ENCODE data around the gene KLF4. TPM values are rescaled to one million over a fixed set of nuclear protein-coding genes. Genes with fewer than 3 reads are reported as not detected.
"Not testable (repeated sequence)": the region's sequence is repeated elsewhere in the genome, so short reads cannot be mapped to it uniquely, and the experiment has no call there.

Gene KLF4
- 10 to 100 TPM in 1 of 4 donors, 1 to 10 TPM in 3; 7.9 to 11.0 (median 8.8) TPM for polyA plus RNA-seq (ENCODE audit: insufficient read length in 4 of 4)

DNA sequence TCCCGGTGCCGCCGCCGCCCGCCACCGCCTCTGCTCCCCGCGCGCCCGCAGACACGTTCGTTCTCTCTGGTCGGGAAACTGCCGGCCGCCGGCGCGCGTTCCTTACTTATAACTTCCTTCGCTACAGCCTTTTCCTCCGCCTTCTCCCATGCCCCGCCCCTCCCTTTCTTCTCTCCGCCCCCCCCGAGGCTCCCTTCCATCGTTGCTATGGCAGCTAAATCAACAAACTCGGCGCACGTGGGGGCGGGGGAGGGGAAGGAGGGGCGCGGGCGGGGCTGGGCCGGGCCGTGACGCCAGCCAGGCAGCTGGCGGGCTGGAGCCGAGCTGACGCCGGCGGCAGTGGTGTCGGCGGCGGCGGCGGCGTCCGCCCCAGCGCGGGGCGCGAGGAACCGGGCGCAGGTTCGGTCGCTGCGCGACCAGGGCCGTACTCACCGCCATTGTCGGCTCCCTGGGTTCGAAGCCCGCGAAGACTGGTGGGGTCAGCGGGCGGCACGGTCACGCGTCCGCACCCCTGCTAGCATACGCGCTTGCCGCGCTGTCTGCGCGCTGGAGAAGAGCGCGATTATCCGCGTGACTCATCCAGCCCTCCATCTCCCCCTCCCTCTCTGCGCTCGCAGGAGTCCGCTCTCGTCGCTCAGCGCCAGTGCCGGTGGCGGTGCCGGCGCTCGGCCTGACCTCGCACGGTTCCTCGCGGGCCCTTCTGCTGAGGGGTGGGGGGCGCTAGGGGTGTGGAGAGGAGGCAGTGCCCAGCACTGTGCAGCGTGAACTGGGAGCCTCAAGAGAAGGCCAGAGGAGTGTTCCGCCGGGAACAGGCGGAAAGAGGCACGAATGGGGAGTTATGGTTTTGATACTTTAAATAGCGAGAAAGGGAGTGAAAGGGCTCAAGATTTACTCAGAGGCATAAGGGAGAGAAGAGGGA is at the start of gene KLF4:
KLF4 (minus strand) TSS at position 83 of the 919 bp plus-strand sequence. CDS start 597 bp downstream, outside the sequence.
- DNase-seq (ENCODE audit: low read depth in 4 of 4, low spot score in 3 of 4): peak; percentile 81 to 91 (median 88)

DNA sequence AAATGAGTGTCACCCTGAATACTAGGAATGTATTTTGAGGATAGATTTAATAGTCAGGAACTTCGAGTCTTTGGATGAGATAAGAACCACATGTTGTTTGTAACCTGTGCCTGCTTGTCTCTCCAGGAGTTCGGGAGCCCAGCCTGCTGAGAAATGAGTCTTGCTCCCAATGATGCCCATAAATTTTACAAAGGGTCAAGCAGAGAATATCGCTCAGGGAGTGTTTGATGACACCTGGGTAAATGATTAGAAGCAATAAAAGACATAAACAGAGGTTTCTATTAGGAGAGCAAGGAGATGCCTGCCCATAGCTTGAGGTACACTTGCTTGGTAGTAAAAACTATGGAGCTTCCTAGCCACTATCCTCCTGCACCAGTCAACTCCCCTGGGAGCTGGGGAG is 46.9 kb upstream of the KLF4 start:
- DNase-seq (ENCODE audit: low read depth in 4 of 4, low spot score in 3 of 4): no peak

DNA sequence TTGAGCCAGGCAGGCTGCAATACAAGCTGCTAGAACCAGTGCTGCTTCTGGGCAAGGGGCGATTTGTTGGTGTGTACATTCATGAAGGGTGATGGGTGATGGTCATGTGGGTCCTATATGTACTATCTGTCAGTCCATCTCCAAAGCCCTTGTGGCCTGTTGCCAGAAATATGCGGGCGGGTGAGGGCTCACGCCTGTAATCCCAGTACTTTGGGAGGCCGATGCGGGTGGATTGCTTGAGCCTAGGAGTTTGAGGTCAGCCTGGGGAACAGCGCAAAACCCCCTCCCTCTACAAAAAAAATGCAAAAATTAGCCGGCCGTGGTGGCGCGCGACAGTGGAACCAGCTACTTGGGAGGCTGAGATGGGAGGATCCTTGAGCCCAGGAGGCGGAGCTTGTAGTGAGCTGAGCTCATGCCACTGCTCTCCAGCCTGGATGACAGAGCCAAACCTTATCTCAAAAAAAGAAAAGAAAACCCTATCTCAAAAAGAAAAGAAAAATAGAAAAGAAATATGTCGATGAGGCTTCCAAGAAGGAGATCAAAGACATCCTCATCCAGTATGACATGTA is 45.0 kb upstream of the KLF4 start:
- no peak for DNase-seq (ENCODE audit: low read depth in 4 of 4, low spot score in 3 of 4)

DNA sequence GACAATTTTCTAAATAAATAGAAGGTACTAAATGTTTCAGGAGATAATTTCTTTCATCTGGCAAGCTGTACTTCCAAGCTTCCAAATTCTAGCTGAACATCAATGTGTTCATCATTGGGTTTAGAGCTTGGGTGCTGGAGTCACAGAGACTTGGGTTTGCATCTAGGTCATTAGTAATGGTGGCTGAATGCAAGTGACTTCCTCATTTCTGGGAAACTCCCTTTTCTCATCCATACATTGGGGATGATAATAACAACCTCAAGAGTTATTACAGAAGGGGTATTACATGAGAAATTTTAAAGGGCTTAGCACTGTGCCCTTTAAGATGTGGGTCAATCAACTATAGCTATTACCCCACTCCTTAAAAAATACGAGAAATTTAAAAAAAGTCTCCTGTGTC is 41.1 kb upstream of the KLF4 start:
- DNase-seq (ENCODE audit: low read depth in 4 of 4, low spot score in 3 of 4): no peak

DNA sequence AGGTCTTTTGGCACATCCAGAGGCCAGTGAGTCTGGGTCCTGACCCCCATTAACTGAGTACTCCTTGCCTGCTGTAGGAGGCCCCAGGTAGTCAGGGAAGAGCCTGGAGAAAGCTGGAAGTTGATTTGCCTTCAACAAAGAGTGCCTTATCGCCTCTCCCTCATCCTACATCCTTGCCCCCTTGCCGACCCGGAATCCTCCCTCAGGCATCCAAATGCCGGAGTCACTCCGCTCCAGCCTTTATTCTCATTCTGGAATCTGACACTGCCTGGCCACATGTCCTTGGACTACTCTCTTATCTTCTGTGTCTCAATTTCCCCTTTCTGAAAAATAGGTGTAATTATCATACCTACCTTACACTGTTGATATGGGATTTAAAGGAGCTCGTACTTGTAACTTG is 39.1 kb upstream of the KLF4 start:
- DNase-seq (ENCODE audit: low read depth in 4 of 4, low spot score in 3 of 4): no peak

DNA sequence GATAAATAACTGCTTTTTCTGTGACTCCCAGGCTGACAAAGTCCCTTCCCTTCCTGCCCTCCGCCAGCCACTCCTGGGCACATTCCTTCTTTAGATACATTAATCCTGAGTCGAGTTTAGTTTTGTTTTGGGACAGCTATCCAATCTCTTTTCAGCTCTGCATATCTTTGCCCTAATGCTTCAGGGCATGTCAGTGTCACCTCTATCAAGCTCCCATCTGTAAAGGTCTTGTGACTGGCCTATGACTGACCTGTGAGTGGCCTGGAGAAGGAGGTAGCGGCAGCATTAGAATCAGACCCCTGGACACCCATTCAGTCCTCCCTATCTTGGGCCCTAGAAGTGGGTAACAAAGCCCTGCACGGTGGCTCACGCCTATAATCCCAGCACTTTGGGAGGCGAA is 34.0 kb upstream of the KLF4 start:
- DNase-seq (ENCODE audit: low read depth in 4 of 4, low spot score in 3 of 4): no peak

DNA sequence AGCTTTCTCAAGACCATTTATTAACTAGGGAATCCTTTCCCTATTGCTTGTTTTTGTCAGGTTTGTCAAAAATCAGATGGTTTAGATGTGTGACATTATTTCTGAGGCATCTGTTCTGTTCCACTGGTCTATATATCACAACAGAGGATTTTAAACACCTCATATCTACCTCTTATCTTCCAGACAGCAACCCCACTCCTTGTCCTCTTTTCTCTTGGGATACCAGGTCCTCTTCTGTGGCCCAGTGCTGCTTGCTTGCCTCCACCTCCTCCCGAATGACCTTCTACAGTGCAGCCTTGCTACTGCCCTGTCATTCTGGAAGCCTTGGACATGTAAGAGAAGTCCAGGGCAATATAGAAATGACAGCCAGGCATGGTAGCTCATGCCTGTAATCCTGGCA is 30.6 kb upstream of the KLF4 start:
- no peak for DNase-seq (ENCODE audit: low read depth in 4 of 4, low spot score in 3 of 4)

DNA sequence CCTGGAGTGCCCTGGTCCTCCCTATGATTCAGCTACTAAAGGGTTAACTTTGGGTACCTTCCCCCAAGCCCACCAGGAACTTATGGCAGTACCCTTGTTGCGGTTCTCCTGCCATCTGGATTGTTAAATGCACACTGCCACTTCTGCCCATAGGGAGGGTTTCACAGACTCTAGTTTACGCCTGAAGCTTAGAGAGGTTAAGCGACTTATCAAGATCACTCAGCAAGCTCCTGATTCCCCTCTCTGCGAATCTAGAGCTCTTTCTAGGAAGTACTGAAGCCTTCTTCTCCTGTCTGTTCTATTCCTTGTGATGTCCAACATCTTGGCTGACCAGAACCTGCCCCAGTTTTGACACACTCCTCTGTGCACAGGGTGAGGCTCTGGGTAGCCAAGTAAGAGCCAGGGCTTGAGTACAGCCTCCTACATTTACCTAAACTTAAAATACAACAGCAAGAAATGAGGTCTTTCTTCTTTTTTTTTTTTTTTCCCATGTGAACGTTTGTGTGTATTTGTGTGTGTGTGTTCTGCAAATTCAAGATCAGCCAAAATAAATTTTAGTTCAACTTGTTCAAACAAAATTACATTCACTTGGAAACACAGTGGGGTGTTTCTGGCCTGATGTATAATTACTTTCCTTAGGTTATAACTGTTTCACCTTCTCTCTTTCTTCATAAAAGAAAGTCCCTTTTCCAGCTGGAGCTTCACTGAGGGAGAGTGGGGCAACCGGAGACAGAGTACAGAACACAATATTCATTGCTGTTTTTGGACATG is 28.7 kb upstream of the KLF4 start:
- DNase-seq (ENCODE audit: low read depth in 4 of 4, low spot score in 3 of 4): no peak

DNA sequence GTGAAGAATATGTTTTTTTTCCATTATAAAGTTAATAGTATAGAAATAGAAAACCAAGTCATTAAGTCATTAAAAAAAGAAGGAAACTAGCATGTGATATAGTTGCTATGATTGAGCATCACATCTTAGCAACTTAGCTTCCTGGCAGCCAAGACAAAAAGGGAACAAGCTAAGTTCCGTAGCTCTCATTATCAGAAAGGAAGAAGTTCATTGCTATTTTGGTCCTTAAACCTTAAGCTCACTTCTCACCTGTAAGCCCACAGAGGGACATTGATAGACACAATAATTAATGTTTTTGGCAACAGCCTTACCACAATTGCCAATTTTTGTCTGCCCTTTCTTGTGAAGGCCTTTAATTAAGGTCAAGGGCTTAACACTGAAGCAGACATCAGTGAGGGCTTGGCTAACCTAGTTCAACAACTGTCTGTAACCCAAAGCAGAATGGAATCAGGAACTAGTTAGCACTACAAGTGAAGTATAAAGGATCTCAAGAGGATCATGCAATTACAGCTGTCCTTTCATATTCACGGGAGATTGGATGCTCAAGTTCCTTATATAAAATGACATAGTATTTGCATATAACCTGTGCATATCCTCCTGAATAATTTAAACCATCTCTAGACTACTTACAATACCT is 24.0 kb upstream of the KLF4 start:
- no peak for DNase-seq (ENCODE audit: low read depth in 4 of 4, low spot score in 3 of 4)

DNA sequence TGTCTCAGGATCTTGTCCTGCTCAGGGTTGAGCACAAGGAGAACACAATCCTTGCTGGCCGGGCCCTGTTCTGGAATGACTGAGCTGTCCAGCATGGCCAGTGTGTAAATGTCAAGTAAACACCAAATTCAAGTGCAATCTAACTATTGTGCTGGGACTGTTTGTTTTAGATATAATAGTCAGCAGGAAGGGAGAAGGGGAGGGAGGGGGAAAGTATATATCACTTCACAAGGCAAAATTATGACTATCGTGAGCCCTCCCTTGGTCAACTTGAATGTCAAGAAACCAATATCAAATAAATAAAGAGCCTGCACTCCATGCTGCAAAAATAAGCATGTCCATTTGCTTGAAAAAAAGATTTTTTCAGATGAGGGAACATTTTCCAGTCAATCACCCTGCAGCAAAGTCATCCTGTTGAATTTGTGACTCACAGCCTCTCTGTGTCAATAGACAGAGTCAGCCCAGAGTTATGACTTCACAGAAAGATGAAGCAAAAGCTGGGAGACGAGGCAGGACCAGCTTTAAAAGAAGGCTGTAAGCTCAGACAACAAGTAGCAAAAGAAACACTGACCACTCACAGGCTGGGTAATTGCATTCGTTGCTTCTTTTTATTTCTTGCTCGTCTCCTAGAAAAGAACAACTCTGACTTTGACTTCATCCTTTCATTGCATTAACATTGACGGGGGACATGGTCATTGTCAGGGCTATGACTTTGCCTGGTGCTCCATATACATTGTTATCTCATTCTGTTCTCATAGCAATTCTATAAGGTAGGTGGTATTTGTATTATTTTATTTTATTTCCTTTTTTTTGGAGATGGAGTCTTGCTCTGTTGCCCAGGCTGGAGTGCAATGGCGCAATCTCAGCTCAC is 15.3 kb upstream of the KLF4 start:
- no peak for DNase-seq (ENCODE audit: low read depth in 4 of 4, low spot score in 3 of 4)

DNA sequence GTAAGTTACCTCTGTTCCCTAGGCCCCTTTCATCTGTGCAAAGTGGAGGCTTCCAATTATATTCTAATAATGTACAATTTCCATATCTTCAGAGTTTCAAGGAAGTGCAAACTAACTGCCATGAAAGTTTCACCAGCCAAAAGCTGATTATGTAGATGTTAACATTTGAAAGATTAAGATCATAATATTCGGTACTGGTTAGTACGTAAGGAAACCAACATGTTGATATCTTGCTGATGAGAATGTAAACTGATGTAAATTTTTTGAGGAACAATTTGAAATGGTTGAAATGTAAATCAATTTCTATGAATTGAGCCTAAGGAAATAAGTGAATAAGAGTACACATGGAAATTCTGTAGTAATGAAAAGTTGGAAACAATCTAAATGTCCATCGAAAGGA is 12.9 kb upstream of the KLF4 start:
- DNase-seq (ENCODE audit: low read depth in 4 of 4, low spot score in 3 of 4): no peak

DNA sequence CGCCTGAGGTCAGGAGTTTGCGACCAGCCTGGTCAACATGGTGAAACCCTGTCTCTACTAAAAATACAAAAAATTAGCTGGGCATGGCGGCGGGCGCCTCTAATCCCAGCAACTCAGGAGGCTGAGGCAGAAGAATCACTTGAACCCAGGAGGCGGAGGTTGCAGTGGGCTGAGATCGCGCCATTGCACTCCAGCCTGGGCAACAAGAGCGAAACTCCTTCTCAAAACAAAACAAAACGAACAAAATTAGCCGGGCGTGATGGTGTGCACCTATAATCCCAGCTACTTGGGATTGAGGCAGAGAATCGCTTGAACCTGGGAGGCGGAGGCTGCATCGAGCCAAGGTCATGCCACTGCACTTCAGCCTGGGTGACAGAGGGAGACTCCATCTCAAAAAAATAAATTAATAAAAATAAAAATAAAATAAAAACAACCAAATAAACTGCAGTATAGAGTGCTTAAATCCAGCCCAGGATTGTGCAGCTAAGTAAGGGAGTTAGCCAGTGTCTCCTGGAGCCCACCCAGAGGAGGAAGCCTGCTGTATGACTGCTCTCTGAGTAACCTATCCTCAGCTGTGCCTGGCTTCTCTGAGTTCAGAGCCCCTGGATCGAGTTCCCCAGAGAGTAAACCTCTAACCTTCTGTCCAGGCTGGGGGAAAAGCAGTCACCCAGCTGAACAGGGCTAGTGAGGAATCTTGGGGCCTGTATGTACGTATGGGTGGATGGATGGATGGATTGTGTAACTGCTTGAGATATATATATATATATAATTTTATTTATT is 11.0 kb upstream of the KLF4 start:
- DNase-seq (ENCODE audit: low read depth in 4 of 4, low spot score in 3 of 4): not testable (repeated sequence)

DNA sequence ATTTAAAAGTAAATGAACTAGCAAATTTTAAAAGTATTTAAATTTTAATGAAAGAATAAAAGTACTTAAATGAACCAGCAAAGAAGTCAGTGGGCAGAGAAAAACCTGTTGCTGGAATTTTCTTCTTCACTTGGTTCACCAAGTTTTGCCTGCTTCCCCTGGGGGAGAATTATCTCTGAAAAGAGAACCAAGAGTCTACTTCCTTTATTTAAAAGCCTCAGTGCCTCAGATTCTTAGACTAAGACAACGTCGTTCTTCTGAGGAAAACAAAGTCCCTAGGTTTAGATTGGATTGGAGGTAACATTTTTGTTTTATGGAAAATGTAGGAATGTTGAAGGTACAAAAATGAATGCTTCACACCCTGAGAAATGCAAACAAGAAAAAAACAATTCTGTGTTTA is 7.4 kb upstream of the KLF4 start:
- no peak for DNase-seq (ENCODE audit: low read depth in 4 of 4, low spot score in 3 of 4)

DNA sequence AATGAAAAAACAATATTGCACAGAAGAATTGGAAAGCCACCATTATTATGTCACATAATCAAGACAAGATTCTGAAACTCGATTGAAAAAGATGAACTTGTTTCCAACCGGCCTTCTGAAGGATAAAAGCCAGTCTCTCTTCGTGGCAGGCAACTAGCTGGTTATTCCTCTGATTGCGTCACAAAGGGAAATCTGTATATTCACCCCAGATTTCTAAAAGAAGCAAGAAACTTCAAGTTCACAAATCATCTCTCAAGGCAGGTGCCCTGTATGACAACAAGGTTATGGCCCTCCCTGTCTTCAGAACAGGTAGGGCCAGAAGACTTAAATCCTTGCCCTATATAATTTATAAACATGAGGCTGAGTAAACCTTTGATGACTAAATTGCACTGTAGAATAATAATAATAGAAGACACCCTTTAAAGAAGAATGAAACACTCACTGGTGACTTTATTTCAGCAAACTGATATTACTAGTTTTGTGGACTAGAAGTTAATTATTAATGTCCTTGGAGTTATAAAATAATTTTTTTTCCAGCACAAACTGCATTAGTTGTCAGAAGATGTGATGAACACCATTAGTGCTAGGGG is 2.9 kb upstream of the KLF4 start:
- no peak for DNase-seq (ENCODE audit: low read depth in 4 of 4, low spot score in 3 of 4)

DNA sequence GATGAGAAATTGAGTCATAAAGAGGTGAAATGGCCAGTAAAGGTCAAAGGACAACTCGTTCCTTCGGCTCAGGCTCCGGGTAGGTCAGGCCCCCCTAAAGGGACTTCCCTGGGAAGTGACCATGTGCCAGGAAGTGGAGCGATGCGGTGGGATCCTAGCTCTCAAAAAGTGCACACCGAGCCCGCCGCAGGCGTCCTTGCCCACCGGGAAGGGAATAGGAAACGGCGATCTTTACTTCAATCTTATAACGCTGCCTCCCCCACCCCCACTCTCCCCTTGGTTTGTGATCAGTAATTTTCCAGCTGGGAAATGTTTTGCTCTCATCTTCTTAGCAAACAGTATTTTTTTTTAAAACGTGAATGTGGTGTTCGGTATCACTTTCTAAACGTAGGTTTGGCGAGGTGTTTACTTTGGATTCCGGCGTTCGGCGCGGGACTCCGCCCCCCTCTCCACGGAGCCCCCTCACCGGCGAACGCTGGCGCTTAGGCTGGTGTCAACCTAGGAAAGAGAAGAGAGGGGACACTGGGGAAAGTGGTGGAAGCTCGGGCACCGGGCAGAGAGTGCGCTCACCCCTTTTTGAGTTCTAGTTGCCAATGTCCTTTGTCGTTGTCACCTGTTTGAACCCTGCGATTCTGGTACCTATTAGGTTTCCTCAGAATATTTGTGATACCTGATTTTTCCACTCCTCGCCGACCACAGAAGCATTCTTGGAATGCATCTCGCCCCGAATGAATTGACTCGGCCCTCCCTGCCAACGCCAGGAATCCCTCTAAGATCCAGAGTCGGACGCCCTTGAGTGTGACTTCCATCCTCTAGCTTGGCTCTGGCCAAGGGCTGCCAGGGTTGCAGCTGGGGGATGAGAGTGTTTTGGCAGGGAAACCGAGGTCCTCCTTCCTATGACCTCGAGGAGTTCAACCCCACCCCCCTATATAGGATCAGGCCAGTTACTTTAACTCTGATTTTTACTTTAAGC is 1.8 kb upstream of the KLF4 start:
- DNase-seq (ENCODE audit: low read depth in 4 of 4, low spot score in 3 of 4): no peak

DNA sequence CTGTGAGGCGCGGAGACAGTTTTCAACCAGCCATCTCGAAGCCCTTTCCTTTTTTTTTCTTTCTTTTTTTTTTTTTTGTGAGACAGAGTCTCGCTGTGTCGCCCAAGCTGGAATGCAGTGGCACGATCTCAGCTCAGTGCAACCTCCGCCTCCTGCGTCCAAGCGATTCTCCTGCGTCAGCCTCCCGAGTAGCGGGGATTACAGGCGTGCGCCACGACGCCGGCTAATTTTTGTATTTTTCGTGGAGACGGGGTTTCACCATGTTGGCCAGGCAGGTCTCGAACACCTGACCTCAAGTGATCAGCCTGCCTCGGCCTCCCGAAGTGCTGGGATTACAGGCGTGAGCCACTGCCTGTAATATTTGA is 1.0 kb upstream of the KLF4 start:
- DNase-seq (ENCODE audit: low read depth in 4 of 4, low spot score in 3 of 4): not testable (repeated sequence)

DNA sequence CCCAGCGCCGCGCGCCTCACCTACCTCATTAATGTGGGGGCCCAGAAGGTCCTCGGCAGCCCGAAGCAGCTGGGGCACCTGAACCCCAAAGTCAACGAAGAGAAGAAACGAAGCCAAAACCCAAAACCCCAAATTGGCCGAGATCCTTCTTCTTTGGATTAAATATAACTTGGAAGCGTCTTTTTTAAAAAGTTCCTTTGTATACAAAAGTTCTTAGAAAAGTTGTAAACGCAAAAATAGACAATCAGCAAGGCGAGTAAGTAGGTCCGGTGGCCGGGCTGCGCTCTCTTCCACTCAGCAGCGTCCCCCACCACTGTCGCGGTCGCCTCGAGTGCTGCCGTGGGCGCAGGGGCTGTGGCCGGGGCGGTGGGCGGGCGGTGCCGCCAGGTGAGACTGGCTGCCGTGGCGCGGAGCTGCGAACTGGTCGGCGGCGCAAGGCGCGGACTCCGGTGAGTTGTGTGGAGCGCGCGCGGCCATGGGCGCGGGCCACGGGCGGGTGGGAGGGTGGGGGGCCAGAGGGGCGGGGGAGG is 360 bp downstream of the KLF4 start:
- no peak for DNase-seq (ENCODE audit: low read depth in 4 of 4, low spot score in 3 of 4)
